ENCODE measurements around the gene RPL34. TPM values are rescaled to one million over a fixed set of nuclear protein-coding genes. Genes with fewer than 3 reads are reported as not detected.

The RPL34 gene
- total RNA-seq, 4 donors from 2014 or later: 1,071 to 6,726 (median 2,783) TPM

DNA sequence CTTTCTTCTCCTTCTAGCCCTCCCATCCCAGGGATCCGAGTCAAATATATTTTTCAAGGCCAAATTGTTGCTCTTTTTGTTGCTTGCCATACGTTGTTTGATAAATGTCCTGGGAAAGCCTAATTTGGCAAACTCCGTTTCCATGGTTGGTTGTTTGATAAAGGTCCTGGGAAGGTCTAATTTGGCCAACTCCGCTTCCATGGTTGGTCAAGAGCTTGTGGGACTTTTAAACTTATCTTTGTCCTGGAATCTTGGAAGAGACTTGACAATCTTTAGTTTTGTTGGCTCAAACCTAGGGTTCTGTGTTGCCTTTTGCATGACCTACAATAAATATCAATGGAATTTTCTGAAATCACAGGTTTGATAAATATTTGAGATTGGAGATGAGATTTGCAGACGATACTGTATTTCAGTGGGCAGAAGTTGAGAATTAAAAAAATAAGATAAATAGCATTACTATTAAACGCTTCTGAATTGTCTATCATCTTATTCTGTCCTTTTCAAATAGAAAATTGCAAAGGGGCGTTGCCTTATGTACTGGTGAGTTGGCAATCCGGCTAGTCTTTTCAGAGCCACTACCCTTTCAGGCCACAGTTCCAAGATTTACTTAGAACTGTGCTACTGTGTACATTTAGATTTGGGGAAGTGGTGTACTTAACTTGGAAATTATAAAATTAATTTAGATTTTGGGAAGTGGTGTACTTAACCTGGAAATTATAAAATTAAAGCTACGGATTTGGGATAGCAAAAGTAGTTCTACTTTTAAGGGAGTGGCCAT, 30.8 kb downstream of the RPL34 start:
- no peaks in the 10 kb centered on the region for H3K36me3 ChIP-seq
- H3K27ac ChIP-seq: peak overlapping the region; percentile 86 to 96
- DNase-seq: no peak
- H3K4me3 ChIP-seq: peak overlapping the region; percentile 89 to 92
- no peaks in the 10 kb centered on the region for H3K9me3 ChIP-seq
- TF ChIP-seq, protein P1, sequence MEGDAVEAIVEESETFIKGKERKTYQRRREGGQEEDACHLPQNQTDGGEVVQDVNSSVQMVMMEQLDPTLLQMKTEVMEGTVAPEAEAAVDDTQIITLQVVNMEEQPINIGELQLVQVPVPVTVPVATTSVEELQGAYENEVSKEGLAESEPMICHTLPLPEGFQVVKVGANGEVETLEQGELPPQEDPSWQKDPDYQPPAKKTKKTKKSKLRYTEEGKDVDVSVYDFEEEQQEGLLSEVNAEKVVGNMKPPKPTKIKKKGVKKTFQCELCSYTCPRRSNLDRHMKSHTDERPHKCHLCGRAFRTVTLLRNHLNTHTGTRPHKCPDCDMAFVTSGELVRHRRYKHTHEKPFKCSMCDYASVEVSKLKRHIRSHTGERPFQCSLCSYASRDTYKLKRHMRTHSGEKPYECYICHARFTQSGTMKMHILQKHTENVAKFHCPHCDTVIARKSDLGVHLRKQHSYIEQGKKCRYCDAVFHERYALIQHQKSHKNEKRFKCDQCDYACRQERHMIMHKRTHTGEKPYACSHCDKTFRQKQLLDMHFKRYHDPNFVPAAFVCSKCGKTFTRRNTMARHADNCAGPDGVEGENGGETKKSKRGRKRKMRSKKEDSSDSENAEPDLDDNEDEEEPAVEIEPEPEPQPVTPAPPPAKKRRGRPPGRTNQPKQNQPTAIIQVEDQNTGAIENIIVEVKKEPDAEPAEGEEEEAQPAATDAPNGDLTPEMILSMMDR (IDR thresholded peaks at IDR 0.05): no peak
- no peak for TF ChIP-seq POLR2A (IDR thresholded peaks at IDR 0.05)
- peaks cover 0 to 5% of the 10 kb centered on the region in 2 donors for H3K4me1 ChIP-seq
- intact Hi-C loops (cut with DNase I; ENCODE audit: low total_unique reads): no loop called here
- H3K27me3 ChIP-seq: no peaks in the 10 kb centered on the region

- H3K9me3 ChIP-seq: no peaks in the 10 kb centered on the region
- intact Hi-C loops (cut with DNase I; ENCODE audit: low total_unique reads): no loop called here
- no peak overlapping the region for H3K4me3 ChIP-seq
- H3K36me3 ChIP-seq: no peaks in the 10 kb centered on the region
- DNase-seq: no peak
- H3K4me1 ChIP-seq: no peaks in the 10 kb centered on the region
- no peaks in the 10 kb centered on the region for H3K27me3 ChIP-seq
- TF ChIP-seq POLR2A (IDR thresholded peaks at IDR 0.05): no peak
- TF ChIP-seq, protein P1 (IDR thresholded peaks at IDR 0.05): no peak
- H3K27ac ChIP-seq: no peak overlapping the region
These were observed 42.3 kb downstream of the RPL34 start for GRCh38 chr4:108662629-108663028.

DNA sequence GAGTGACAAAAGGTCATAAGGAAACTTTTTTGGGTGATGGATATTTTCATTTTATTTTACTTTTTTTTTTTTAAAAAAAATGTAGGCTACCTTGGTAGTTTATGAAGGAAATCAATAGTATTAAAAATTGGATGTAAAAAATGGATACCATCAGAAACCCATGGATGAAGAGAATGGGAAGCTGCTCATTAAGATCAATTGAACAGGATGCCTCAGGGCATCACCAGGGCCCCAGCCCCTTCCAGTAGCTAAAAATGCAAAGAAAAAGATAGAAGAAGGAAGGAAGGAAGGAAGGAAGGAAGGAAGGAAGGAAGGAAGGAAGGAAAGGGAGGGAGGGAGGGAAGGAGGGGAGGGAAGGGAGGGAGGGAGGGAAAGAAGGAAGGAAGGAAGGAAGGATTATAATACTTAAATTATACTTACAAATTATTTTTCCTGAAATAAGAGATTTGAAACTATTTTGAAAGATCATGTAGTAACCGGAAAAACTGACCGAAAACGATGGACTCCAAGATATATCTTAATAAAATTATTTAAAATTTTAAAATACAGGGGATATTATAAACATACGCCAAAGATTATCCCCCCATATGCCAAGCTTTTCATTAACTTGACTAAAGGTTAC, 54.1 kb downstream of the RPL34 start:
- no peaks in the 10 kb centered on the region for H3K27me3 ChIP-seq
- no peaks in the 10 kb centered on the region for H3K36me3 ChIP-seq
- H3K27ac ChIP-seq: no peak overlapping the region
- H3K9me3 ChIP-seq: no peaks in the 10 kb centered on the region
- TF ChIP-seq POLR2A (IDR thresholded peaks at IDR 0.05): no peak
- TF ChIP-seq, protein P1 (IDR thresholded peaks at IDR 0.05): no peak
- intact Hi-C loops (cut with DNase I; ENCODE audit: low total_unique reads): no loop called here
- no peak overlapping the region for H3K4me3 ChIP-seq
- H3K4me1 ChIP-seq: no peaks in the 10 kb centered on the region
- DNase-seq: no peak

Small RNAs within 50 kb of the gene (small RNA-seq; reads per million reads assigned to genes)
- gene RNU6-431P: not detected

Other genes with a start within 250 kb of the RPL34 start
- 100 to 1,000 TPM in 3 of 4 donors, 10 to 100 TPM in 1; 61.2 to 916 (median 293) TPM for gene OSTC, start 30.0 kb downstream of the RPL34 start, total RNA-seq
- gene ETNPPL, start 142.5 kb downstream of the RPL34 start, total RNA-seq: not detected

Data from uterus (tissue), 4 donors.